Stimulated activated CD4-positive, alpha-beta T cell treated with anti-CD3 and anti-CD28 coated beads, TNF-alpha, amount 100 ng/mL, for 4 hours (primary cell): ENCODE results near the gene SALL2.
A peak's percentile ranks its signal among the peaks of the same experiment; 100 is the strongest.
"Not testable (repeated sequence)": the region's sequence is repeated elsewhere in the genome, so short reads cannot be mapped to it uniquely, and the experiment has no call there.

Experiments
- DNase-seq, 3 experiments: peaks; one replicate each; pipeline ENCODE4 v3.0.0-alpha.2; 2020; ENCODE audit warnings: low read depth in 3 of 3

Gene SALL2

GRCh38 chr14:21525962-21526671 lies at the start of gene SALL2:
Gene SALL2, minus strand, starts transcription at chr14:21526346. Its CDS starts 219 bp downstream, at chr14:21526127.
- peak; percentile 41 to 55 (median 44) for DNase-seq

- no peak for DNase-seq
These were observed 49.5 kb upstream of the SALL2 start for GRCh38 chr14:21575661-21576060.

- DNase-seq = no peak
These were observed 46.5 kb upstream of the SALL2 start for GRCh38 chr14:21572604-21573003.

- no peak for DNase-seq
These were observed 32.6 kb upstream of the SALL2 start for GRCh38 chr14:21558703-21559170.

- DNase-seq = peak; percentile 34 to 71 (median 36)
These were observed 31.1 kb upstream of the SALL2 start for GRCh38 chr14:21557084-21557901.

GRCh38 chr14:21556378-21557083 lies 30.4 kb upstream of the SALL2 start:
- DNase-seq = no peak

GRCh38 chr14:21553266-21553665 lies 27.1 kb upstream of the SALL2 start:
- DNase-seq = no peak

- DNase-seq = not testable (repeated sequence)
These were observed 18.4 kb upstream of the SALL2 start for GRCh38 chr14:21544588-21544987.

- DNase-seq = no peak
These were observed 17.8 kb upstream of the SALL2 start for GRCh38 chr14:21543963-21544362.

GRCh38 chr14:21543521-21543960 lies 17.4 kb upstream of the SALL2 start:
- DNase-seq = no peak

- DNase-seq = no peak
These were observed 15.4 kb upstream of the SALL2 start for GRCh38 chr14:21541413-21542074.

GRCh38 chr14:21539189-21539940 lies 13.2 kb upstream of the SALL2 start:
- no peak for DNase-seq

- DNase-seq = no peak
These were observed 10.9 kb upstream of the SALL2 start for GRCh38 chr14:21537090-21537424.

GRCh38 chr14:21536418-21537089 lies 10.4 kb upstream of the SALL2 start:
- DNase-seq = no peak

- no peak for DNase-seq
These were observed 9.6 kb upstream of the SALL2 start for GRCh38 chr14:21535545-21536417.

GRCh38 chr14:21534576-21534975 lies 8.4 kb upstream of the SALL2 start:
- DNase-seq = no peak

GRCh38 chr14:21533294-21533693 lies 7.1 kb upstream of the SALL2 start:
- DNase-seq = no peak

- DNase-seq = no peak
These were observed 3.4 kb upstream of the SALL2 start for GRCh38 chr14:21529515-21529914.
